Smooth muscle cell (in vitro differentiated cells): ENCODE results near the gene ERGIC1. TPM values are rescaled to one million over a fixed set of nuclear protein-coding genes. Genes with fewer than 3 reads are reported as not detected.

Experiments used
- DNase-seq: peaks from one replicate; lab custom pipeline; 2025; ENCODE audit not compliant: unreplicated experiment; lab: John Stamatoyannopoulos, UW
- H2AFZ ChIP-seq: fragments of 200-600 bp; sonication (generic); 2 replicates; pipeline ENCODE4 v1.6.0; 2016; ENCODE audit warnings: antibody characterized with exemption, low read depth, mild to moderate bottlenecking
- H3F3A ChIP-seq: fragments of 200-600 bp; sonication (generic); 2 replicates; pipeline ENCODE4 v1.6.0; 2017; ENCODE audit warnings: antibody characterized with exemption, low read depth
- H3K27ac ChIP-seq: fragments of 200-600 bp; sonication (generic); 2 replicates; pipeline ENCODE4 v1.5.1; 2016; ENCODE audit warnings: low read depth, mild to moderate bottlenecking
- H3K27me3 ChIP-seq: fragments of 200-600 bp; sonication (generic); 2 replicates; pipeline ENCODE4 v1.6.1; 2016; ENCODE audit warnings: low read depth, mild to moderate bottlenecking
- H3K36me3 ChIP-seq: fragments of 200-600 bp; sonication (generic); 2 replicates; pipeline ENCODE4 v1.5.1; 2016; ENCODE audit warnings: low read depth
- H3K4me1 ChIP-seq: fragments of 200-600 bp; sonication (generic); 2 replicates; pipeline ENCODE4 v1.5.1; 2016; ENCODE audit warnings: low read depth
- H3K4me2 ChIP-seq: fragments of 200-600 bp; sonication (generic); 2 replicates; pipeline ENCODE4 v1.6.0; 2016; ENCODE audit warnings: mild to moderate bottlenecking
- H3K4me3 ChIP-seq: fragments of 200-600 bp; sonication (generic); 2 replicates; pipeline ENCODE4 v1.5.1; 2016; ENCODE audit warnings: mild to moderate bottlenecking
- H3K79me2 ChIP-seq: fragments of 200-600 bp; sonication (generic); 2 replicates; pipeline ENCODE4 v1.6.0; 2016; ENCODE audit warnings: low read depth, mild to moderate bottlenecking
- H3K9ac ChIP-seq: fragments of 200-600 bp; sonication (generic); 2 replicates; pipeline ENCODE4 v1.6.0; 2016; ENCODE audit warnings: low read depth
- H3K9me3 ChIP-seq: fragments of 200-600 bp; sonication (generic); replicated peaks from 2 replicates; pipeline ENCODE4 v1.5.1; 2016; ENCODE audit warnings: low read depth
- H4K20me1 ChIP-seq: fragments of 200-600 bp; sonication (generic); 2 replicates; pipeline ENCODE4 v1.6.0; 2016; ENCODE audit warnings: low read depth
- WGBS: methylation state at CpG from one replicate; pipeline ENCODE4 v1.1.7; 2016; ENCODE audit warnings: low lambda C conversion rate; 5-methylcytosine and 5-hydroxymethylcytosine counted together
- polyA plus RNA-seq: library from polyadenylated mRNA; unstranded; fragments of >200 nt; fragmentation: Nextera tagmentation; extraction: Ambion mirVana; gene quantifications from 2 replicates; pipeline ENCODE4 v1.2.1, GENCODE V29; 2016
- total RNA-seq: library from RNA; depleted of rRNA; stranded (reverse); fragments of >200 nt; gene quantifications from 2 replicates; pipeline ENCODE4 v1.2.3, GENCODE V29; 2014
- TF ChIP-seq, protein P1 (sequence below): fragments of 200-600 bp; sonication (generic); IDR thresholded peaks from 2 replicates; pipeline ENCODE4 v1.5.1; 2017; ENCODE audit warnings: borderline replicate concordance, mild to moderate bottlenecking, antibody characterized with exemption; ENCODE audit not compliant: insufficient read depth, poor library complexity, severe bottlenecking

Gene ERGIC1
- total and polyA plus RNA-seq, 2 experiments from 2014 or later: 38.2 to 140 TPM

DNA sequence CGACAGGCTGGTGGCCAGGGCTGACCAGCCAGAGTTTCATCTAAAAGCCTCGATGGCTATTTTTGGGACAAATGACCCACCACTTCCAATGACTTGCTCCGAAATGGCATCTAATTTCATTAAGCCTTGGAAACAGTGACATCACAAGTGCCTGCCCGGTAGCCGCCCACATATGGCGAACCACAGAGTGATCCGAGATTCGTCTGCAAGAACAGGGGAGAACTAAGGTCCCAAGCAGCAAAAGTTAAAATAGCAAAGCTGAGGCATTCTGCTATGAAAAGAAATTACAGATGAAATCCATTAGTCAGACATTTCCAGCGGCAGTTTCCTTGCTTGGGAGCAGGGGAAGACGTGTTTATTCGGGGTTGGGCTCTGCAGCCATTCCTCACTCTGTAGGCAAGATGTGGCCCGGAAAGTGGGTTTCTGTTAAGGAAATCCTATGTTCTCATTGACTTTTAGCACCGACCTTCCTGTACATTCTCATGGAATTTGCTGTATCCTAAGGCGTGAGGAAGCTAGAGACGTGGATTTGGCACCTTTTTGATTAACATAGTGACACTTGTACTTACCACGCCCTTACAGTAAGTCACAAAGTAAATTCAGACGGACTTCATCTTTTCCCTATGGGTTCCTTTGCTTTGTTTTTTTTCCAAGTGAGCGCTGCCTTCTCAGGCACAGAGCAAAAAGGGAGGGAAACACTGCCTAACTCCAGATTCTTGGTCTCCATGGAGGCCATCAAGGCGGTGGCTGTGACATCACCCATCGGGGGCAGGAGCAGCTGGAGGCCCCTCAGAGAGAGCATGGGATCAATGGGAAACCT lies 45.1 kb downstream of the ERGIC1 start:
- peak overlapping the region; percentile 78 for H3K9ac ChIP-seq
- 49% methylated on average over 20 of the region's 20 CpGs for WGBS
- no peak for DNase-seq
- no peaks in the 10 kb centered on the region for H3K9me3 ChIP-seq
- peaks cover 4% of the 10 kb centered on the region for H3K4me1 ChIP-seq
- H3F3A ChIP-seq: peaks cover 9% of the 10 kb centered on the region
- no peak overlapping the region for H2AFZ ChIP-seq
- no peaks in the 10 kb centered on the region for H4K20me1 ChIP-seq
- H3K4me3 ChIP-seq: no peak overlapping the region
- H3K27ac ChIP-seq: peak overlapping the region; percentile 91
- H3K79me2 ChIP-seq: peaks cover 44% of the 10 kb centered on the region
- peak overlapping the region; percentile 68 for H3K4me2 ChIP-seq
- TF ChIP-seq, protein P1, sequence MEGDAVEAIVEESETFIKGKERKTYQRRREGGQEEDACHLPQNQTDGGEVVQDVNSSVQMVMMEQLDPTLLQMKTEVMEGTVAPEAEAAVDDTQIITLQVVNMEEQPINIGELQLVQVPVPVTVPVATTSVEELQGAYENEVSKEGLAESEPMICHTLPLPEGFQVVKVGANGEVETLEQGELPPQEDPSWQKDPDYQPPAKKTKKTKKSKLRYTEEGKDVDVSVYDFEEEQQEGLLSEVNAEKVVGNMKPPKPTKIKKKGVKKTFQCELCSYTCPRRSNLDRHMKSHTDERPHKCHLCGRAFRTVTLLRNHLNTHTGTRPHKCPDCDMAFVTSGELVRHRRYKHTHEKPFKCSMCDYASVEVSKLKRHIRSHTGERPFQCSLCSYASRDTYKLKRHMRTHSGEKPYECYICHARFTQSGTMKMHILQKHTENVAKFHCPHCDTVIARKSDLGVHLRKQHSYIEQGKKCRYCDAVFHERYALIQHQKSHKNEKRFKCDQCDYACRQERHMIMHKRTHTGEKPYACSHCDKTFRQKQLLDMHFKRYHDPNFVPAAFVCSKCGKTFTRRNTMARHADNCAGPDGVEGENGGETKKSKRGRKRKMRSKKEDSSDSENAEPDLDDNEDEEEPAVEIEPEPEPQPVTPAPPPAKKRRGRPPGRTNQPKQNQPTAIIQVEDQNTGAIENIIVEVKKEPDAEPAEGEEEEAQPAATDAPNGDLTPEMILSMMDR: no peak
- H3K27me3 ChIP-seq: no peaks in the 10 kb centered on the region
- H3K36me3 ChIP-seq: no peaks in the 10 kb centered on the region

DNA sequence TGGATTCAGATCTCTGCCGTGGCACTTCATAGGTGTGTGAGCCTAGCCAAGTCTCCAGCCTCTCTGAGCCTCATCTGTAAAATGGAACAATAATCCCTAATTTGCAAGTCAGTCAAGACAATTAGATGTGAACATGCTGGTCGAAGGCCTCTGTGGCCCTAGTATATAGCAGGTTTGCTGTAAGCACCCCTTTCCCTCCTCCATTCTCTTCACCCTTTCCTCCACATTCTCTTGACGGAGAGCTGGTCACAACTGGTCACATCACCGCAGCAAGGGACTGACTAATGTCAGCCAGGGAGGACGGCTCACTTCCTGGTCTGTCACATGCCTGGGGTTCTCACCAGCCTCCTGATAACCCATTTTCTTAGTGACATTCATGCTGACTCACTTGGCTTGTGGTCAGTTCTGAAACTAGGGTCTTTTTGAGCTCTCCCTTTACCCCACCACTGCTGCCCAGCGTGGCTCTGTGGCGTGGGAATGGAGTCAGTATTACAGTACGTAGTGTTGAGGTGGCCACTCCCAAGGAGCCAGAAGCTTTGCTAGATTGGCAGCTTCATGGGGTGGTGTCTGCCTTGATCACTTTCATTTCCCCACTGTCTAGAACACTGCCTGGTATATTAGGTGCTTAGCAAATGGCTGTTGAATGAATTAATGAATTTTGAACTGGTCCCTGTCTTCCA lies 47.8 kb downstream of the ERGIC1 start:
- WGBS: 52% methylated on average over 8 of the region's 8 CpGs

DNA sequence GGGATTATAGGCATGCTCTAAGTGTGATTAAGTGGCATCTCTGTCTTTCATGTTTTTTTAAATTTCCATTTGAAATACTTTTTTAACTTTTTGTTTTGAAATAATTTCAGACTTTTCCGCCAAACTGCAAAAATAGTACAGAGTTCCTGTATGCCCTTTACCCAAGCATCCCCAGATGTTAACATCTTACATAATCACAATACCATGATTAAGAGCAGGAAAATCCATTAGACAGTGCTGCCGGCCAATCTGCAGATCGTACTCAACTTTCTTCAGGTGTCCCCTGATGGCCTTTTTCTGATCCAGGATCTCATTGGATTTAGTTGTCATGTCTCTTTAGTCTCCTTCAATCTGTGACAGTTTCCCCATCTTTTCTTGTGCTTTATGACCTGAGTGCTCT lies 49.0 kb downstream of the ERGIC1 start:
- WGBS: 96% methylated on average over 3 of the region's 3 CpGs
- Histone ChIP-seq H3K4me2 (no peak overlapping the region), H3K4me1 (peaks cover 8% of the 10 kb centered on the region), H4K20me1 (no peaks in the 10 kb centered on the region), H3K9ac (no peak overlapping the region), H3K27ac (peak overlapping the region; percentile 91), H3K27me3 (no peaks in the 10 kb centered on the region), H2AFZ (no peak overlapping the region), H3K4me3 (no peak overlapping the region), H3K9me3 (no peaks in the 10 kb centered on the region), H3F3A (peaks cover 6% of the 10 kb centered on the region), H3K79me2 (peaks cover 22% of the 10 kb centered on the region), H3K36me3 (no peaks in the 10 kb centered on the region)
- TF ChIP-seq, protein P1: no peak
- DNase-seq: no peak

More for the DNA sequence above, 47.8 kb downstream of the ERGIC1 start:
- H3K4me3 ChIP-seq: no peak overlapping the region
- no peaks in the 10 kb centered on the region for H3K9me3 ChIP-seq
- no peak for DNase-seq
- H3K9ac ChIP-seq: peak overlapping the region; percentile 75
- H3K36me3 ChIP-seq: no peaks in the 10 kb centered on the region
- H3F3A ChIP-seq: peaks cover 9% of the 10 kb centered on the region
- H4K20me1 ChIP-seq: no peaks in the 10 kb centered on the region
- TF ChIP-seq, protein P1: no peak
- H3K27ac ChIP-seq: peak overlapping the region; percentile 91
- H3K27me3 ChIP-seq: no peaks in the 10 kb centered on the region
- peaks cover 32% of the 10 kb centered on the region for H3K79me2 ChIP-seq
- no peak overlapping the region for H2AFZ ChIP-seq
- peaks cover 4% of the 10 kb centered on the region for H3K4me1 ChIP-seq
- peak overlapping the region; percentile 65 for H3K4me2 ChIP-seq
